GM15510 (cell line): ENCODE data around the gene LIN9.

Experiments
- POLR2A ChIP-seq: IDR thresholded peaks from 3 replicates; pipeline ENCODE4 v1.6.1; 2011; ENCODE audit warnings: borderline replicate concordance; ENCODE audit not compliant: insufficient read length; ENCODE audit errors: extremely low read depth

LIN9 gene

DNA sequence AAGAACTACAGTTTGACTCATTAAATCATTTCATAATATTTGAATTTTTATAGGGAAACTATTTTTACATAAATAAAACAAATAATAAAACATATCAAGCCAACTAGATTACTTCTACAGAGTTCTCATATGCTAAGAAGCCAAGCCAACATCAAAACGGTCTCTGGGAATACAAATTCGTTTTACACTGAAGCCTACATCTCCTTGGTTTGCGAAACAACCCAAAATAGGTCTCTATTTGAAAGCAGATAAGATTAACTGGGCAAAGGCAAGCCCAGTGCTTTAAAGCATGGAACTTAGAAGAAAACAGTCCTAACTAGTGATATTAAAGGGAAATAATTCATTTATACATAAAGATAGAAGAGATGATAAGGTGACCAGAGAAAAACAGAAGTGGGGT, 60.2 kb downstream of the LIN9 start:
- no peak for TF ChIP-seq POLR2A

DNA sequence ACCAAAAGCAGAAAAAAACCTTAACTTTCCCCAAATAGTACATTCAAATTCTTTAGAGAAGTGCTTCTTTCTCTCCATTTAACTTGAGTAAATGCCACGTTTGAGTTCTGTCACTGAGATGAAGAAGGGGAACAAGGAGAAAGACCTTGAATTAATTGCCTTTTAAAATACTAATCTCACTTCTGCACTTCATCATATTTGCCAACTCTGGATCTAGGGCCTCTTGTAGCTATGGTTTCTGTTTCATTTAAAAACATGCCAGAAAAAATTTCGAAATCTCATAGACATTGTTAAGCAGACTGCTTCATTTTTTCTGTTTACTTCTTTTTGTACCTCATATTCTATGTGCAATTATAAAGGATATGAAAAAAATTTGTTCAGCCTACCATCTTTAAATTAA, 60.9 kb downstream of the LIN9 start:
- no peak for TF ChIP-seq POLR2A

DNA sequence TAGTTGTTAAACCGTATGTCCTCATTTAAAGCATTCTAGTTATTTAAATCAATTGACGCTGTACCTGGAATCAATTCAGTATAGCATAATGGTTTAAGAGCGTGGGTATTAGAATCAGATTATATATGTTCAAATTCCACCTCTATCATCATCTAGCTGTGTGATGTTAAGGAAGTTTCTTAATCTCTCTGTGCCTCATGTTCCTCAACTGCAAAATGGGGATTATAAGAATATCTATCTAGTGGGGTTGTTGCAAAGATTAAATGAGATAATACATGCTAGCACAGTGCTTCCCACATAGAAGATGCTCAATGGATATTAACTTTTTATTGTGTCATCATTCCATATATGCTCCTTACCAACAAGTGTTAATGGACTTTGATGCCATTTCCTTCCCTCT, 69.5 kb downstream of the LIN9 start:
- no peak for TF ChIP-seq POLR2A

DNA sequence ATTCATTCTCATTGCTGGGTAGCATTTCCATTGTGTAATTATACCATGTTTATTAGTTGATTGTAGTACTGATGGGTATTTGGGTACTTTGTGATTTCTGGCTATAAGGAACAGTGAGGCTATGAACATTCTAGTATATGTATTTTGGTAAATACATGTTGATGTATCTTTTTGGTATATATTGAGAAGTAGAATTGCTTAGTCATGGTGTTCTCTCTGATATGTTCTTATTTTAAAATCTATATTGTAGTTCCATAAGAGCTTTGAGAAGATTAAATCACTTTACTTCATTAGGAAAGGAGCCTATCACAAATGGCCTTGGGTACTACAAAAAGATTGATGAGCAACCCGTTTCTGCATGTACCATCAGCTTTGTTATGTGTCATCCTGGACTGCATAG, 72.1 kb downstream of the LIN9 start:
- TF ChIP-seq POLR2A, result no peak

DNA sequence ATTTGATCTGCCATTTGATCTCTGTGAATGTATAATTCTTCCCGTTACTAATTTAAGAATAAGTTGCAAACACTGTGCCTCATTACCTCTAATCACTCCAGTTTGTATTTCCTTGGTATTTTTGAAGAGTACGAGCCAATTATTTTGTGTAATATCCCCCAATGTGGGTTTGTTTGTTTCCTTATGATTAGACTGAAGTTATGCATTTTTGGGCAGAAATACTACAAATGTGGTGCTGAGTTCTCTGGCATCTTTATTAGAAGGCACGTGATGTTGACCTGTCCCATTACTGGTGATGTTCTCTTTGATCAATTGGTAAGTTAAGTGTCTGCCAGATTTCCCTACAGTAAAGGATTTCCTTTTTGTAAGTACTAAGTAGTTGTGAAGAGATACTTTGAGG, 75.2 kb downstream of the LIN9 start:
- no peak for TF ChIP-seq POLR2A

DNA sequence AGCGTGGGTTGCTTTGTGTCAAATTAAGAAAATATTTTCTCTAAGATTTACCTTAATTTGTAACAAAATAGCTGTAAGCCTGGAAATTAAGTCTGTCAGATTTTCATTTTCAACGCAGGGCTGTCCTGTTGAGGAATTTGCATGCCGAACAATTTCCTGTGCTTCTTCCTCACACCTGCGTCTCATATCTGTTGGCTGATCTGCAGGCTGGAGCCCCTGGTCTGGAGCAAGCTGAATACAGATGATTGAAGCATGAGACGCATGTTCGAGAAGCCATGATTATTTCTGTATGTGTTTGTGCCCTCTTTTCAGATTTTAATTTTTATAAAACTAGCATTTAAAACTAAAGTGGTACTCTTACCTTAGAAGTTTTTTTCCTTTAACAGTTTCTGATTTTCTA, 75.7 kb downstream of the LIN9 start:
- TF ChIP-seq POLR2A, result no peak

DNA sequence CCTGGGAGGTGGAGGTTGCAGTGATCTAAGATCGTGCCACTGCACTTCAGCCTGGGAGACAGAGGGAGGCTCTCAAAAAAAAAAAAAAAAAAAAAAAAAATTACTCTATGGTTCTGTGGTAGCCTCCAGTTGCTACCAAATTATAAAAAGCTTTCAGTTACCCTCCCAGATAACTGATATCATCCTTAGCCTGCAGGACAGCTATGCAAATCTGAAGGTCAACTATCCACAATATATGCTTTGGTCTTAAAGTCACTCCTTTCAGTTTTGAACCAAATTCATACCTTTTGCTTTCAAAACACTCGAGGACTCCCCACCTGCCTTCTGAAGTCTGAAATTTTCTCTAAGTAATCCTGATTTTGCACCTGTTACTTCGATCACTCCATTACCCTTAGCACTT, 82.4 kb downstream of the LIN9 start:
- TF ChIP-seq POLR2A, result no peak

DNA sequence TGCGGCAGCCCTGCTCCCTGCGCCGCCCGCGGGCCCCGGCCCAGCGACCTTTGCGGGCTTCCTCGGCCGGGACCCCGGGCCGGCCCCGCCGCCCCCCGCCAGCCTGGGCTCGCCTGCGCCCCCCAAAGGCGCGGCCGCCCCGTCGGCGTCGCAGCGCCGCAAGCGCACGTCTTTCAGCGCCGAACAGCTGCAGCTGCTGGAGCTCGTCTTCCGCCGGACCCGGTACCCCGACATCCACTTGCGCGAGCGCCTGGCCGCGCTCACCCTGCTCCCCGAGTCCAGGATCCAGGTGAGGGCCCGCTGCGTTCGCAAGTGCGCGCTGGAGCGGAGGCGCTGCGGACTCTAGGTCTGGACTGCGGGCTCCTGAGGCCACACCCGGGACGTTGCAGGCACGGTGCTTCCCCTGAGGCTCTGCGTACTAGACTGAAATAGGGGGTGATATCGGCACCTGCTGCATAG, 85.1 kb downstream of the LIN9 start:
- no peak for TF ChIP-seq POLR2A

DNA sequence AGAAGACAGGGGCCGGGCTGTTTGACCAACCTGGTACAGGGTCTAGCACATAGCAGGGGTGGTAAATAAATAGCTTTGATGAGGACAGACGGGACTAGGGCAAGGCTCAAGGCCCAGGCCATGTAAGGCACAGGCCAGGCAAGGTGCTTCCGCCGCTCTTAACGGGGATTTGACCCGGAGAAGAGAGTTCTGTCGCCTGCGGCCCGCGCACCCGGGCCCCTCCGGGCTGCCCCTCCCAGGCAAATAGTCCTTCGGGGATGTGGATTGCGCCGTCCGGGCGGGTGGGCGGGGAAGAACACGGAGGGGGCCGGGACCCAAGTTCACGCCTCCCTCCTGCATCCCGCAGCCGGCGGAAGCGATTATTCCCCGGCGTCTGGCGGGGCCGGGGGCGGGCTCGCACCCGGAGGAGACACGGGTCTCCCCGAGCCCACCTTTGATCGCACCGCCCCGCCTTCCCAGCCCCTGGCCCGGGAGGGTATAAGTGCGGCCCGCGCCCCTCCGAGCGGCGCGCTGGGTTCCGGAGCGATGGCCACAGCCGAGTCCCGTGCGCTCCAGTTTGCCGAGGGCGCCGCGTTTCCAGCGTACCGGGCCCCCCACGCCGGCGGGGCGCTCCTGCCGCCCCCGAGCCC, 85.7 kb downstream of the LIN9 start, which contains the start of gene MIXL1:
MIXL1 (plus strand) TSS at position 508 of the 629 bp plus-strand sequence; CDS start at position 526, 18 bp downstream.
- TF ChIP-seq POLR2A, result no peak

DNA sequence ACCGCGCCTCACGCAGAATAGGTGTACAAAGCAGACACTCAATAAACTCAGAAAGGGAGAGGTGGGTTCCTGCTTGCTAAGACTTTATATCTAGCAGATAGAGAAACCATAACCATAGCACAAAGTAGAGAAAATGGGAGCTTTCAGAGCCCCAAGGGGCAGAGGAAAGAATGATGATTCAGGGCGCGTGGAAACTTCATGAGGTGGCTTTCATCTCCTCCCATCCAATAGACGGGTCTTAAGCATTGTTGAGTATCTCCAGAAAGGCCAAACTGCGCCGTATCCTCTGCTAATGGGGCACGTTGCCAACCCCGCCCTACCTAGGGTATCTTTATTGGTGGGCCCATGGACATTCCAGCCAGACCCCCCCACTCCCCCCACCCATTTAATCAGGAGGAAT, 86.3 kb downstream of the LIN9 start:
- no peak for TF ChIP-seq POLR2A

DNA sequence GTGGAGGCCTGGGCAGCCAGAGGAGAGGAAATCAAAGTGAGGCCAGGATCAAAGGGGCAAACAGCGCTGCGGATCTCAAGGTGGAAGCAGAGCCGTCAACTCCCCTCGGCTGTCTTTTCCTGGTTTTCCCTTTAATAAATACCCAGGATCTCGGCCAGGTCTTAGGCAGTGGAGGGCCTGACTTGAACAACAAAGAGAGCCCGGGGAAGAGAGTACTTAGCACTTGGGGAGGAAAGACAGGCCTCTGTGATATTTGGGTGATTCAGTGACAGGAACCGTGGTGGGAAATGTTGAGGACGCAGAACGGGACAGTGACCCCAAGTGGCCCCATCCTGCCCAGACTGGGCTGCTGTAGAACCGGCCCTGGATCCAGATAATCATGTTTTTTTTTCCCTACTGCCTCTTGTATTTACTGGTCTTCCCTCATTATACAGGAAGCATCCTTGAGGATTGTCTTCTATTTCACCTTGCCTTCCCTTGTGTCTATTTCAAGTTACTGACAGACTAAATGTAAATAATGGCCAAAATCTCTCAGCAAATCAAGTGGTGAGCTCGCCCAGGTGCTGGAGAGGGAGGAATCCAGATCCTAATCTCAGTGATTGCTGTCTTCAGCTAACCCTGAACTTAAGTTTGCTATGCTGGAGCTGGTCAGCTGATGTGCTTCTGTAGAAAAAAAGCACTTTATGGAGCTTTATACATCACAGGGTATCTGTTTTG, 88.3 kb downstream of the LIN9 start:
- no peak for TF ChIP-seq POLR2A

DNA sequence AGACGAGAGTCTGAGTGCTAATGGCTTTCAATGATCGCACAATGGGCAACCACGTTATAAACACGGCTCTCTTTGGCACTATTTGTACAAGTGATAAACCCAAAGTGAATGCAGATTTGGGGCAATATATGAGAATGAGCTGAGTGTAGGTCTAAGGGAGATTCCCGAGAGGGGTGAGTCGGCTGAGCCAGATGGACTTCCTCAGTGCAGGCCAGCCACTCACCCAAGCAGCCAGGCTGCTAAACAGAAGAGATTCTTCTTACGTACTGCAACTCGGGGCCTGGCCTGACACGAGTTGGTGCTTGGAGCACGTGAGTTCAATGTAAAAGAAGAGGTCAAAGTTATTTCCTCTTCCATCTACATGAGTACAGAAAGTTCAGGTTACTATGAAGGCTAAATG, 91.7 kb downstream of the LIN9 start:
- TF ChIP-seq POLR2A, result no peak

DNA sequence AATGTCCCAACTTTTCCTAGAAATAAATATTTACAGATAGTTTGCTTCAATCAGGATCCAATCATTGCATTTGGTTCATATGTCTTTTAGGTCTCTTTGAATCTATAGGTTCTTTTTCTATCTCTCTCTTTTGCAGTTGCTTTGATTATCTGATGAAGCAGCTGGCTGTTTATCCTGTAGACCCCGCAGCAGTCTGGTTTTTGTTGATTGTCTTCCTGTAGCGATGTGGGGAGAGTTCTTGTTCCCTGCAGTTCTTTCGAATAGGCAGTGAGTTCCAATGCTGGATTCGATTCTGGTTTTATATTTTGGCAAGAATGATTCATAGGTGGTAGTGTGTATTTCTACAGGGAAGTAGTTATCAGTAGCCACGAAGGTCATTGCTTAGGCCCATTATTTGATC, 92.9 kb downstream of the LIN9 start:
- no peak for TF ChIP-seq POLR2A

DNA sequence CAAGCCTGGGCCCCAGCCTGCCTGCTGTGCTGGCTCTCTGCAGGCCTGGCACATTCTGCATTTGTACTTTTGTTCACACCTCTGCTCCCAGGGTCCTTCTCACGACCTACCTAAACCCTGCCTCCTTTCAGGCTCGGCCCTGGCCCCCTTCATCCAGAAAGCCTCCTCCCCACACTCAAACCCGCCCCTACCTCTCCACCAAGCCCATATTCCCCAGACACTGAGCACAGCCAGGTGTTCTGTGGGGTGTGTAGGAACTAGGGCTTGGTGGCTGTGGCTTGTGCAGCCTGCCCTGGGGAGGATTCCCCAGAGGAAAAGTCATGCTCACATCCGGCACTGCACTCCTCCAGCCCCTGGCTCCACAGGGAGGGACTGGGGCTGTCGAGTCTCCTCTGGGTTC, 93.7 kb downstream of the LIN9 start:
- no peak for TF ChIP-seq POLR2A

DNA sequence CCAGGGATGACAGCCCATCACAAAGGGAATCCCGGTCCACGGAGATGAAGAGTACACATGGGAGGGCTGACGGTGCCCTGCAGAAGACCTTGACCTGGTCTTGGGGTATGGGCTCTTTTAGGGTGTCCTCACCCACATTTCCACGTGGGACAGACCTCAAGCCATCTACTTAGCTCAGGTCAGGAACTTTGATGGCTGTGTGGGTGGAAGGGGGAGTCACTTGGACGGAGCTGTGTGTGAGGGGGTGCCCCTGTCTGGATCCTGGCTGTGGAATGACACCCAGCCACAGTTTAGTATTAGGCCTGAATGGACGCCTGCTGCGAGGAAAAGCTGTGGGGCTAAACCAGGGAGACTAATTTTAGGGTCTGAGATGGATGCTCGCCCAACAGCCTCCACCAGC, 96.4 kb downstream of the LIN9 start:
- TF ChIP-seq POLR2A, result no peak

DNA sequence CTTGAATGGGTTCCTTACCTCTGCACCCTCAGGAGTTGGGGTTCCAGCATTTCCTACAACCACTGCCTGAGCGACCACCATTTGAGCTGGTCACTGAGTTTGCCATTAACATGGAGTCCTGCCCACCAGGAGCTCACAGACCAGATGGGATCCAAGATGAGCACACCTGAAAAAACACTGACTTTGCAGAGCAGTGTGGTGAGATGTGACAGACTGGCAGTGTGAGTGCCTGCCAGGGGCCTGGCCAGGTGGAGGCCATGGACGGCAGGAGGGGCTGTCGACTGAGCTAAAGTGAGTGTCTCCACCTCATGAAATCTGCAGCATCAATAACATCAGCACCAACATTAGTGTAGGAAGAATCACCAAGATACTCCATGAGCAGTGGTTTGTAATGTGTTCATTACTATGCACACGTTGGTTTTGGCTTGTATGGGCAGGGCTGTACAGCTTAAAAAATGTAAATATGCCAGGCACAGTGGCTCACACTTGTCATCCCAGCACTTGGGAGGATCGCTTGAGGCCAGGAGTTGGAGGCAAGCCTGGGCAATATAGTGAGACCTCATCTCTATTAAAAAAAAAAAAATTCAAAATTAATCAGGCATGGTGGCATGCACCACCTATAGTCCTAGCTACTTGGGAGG, 97.7 kb downstream of the LIN9 start:
- no peak for TF ChIP-seq POLR2A
